ENCODE measurements around the gene WFS1.

Gene WFS1

DNA sequence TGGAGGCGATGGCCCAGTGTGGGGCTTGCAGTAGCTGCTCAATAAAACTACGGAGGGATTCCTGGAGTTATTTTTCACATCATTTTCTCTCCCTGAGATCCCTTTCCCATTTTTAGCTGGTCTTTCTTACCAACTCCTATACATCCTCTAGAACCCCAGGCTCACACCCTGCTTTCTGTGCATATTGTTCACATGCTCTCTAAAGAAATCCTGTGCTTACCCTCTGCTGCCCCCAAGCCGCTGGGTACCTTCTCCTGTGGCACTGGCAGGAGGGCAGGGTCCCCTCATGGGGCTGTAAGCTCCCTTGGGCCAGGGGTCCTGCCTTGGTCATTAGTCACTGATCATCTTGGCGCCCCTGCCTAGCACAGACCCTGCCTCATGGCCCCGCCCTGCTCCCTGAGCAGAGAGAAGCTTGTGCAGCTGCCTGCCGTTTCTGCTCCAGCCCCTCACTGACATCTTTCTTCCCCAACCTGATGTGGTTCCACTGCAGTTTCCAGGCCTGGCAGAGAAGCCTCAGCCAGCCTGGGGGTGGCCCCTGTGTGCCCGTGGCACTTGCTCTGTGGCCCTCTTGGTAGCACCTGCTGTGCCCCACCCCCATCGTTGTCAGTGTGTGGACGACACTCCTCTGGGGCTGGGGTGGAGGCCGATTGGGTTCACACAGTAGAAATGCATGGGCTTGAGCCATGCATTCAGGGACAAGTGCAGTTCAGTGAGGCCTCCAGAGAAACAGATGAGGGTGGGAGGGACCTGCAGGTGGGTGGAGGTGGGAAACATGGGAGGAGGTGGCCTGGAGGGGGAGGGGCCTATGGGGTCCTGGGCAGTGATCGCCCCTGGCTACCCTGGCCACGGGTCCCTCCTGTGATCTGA, 69.5 kb downstream of the WFS1 start:
- no peak for DNase-seq (ENCODE audit: low read depth)

DNA sequence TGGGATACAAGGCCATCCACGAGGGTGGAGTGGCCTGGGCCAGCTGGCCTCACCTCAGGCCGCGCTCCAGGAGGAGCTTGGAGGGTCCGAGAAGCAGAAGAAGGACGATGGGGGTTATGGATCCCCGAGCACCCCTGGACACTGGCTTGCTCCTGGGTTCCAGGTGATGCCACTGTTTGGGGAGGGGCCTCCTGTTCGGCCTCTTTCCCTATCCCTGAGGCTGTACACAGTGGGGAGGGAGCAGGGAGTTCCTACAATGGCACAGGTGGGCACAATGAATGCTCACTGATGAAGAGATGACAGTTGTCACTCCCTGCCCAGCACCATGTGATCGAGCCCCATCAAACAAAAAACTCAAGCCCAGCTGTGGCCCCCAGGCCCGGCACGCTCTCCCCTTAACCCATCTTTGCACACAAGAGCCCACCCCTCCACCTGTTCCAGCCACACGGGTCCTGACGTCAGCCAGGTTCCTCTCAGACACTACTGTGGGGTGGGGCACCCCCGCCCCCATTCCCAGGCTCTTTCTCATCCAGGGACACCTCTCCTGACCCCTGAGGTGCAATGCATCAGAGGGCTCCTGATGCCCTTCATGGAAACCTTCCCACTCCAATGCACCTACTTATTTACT, 70.3 kb downstream of the WFS1 start:
- DNase-seq (ENCODE audit: low read depth): no peak

DNA sequence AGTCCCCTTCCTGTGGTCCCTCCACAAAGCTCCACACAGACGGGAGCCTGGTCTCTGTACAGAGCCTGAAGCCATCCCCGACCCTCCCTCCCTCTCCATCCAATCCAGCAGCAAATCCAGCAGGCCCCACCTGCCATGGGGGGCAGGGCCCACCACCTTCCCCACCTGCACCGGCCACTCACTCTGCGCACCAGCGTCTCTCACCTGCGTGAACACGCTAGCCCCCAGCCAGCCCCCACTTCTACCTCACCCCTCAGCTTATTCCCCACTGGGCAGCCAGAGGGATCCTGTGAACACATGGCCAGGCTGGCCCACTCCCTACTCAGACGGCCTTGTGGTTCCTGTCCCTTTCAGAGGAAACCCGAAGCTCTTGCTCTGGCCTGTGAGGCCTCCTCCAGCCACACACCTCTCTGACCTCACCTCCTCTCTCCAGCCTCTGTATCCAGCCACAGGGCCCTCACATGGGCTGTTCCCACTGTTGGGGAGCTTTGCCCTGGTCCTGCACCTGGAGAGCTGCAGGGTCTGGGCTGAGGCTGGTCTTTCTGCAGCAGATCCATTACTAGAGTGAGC, 70.9 kb downstream of the WFS1 start:
- DNase-seq (ENCODE audit: low read depth): no peak

DNA sequence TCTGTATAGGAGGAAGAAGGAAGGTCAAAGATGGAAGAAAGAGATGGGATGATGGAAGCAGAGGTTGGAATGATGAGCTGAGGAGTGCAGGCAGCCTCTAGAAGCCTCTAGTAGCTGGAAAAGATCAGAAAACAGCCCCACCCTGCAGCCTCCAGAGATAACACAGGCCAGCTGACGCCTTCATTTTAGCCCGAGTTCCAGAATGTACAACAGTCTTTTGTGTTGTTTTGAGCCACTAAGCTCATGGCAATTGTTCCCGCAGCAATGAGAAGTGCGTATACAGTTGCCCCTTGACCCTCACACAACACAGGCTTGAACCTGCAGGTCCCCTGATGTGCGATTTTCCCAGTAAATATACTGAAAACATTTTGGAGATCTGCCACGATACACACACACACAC, 72.0 kb downstream of the WFS1 start:
- no peak for DNase-seq (ENCODE audit: low read depth)

DNA sequence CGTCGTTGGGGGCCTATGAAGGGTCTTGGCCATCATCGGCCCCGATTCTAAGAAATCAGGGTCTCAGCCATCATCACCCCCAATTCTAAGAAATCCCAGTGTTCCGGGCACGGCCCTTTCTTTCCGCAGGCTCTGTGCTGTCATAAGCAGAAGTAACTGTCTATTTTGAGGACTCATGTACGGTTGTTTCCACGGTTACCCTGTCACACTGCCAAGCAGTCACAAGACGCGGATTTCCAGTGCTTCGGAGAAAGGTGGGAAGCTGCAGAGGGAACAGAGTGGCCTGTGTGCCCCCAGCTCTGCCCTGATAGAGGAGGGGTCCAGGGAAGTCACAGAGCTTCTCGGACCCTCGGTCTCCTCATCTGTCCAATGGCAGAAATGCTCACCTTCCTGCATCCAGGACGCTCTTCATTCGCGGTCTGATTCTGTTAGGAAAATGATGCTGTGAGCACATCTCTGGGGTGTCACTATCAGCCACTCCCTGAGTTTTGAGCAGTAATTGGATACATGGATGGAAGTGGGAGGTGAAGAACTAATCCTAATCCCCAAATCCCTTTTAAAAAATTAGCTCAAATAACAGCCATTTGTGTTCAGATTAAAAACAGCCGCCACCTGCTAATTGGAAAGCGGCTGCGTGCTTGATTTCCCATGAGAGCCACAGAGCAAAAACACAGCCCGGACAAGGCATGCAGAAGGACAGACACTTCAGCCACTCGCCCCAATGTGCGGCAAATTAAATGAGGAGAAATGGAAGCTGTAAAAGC, 73.1 kb downstream of the WFS1 start:
- no peak for DNase-seq (ENCODE audit: low read depth)

DNA sequence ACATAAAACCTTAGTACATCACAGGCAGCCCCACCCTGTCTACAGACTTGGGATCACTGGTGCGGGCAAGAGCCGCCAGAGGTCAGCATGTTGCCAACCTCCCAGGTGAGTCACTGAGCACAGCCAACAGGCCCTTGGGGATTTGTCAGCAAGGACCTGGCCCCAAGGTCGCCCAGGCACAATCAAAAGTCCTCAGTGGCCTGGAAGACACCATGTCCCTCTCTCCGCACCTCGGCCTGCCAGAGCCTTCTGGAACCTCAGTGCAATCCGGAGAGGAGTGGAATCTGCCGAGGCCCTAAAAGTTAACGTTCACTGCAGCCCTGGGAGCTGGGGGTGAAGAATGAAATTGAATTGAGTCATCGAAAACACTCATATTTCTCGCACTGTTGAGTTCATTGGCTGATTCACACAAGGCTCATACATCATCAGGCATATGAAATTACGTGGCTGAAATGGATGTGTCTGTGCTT, 74.3 kb downstream of the WFS1 start:
- no peak for DNase-seq (ENCODE audit: low read depth)

DNA sequence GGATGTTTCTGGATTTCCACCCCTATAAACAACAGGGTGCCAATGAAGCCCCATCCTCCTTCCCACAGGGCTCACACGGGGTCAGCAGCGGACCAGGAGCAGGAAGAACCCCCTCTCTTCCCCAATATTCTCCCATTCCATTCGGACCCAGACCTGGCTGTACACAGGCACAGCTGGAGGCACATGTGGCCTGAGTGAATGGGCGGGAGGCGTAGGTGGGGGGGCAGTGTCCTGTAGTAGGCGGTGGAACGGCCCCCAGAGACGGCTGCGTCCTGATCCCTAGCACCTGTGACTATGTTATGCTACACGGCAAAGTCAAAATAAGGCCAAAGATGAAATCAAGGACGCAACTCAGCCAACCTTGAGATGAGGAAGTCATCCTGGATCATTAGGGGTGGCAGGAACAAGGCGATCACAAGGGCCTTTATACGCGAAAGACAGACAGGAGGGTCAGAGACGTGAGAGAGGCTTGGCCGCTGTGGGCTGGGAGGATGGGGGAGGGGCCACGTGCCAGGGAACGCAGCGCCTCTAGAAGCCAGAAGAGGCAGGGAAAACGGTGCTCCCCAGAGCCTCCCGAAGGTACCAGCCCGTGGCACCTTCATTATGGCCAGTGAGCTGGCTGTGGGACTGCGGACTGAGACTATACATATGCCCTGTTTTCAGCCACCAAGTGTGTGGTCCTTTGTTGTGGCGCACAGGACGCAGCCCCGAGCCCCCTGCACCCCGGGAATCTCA, 75.6 kb downstream of the WFS1 start:
- no peak for DNase-seq (ENCODE audit: low read depth)

DNA sequence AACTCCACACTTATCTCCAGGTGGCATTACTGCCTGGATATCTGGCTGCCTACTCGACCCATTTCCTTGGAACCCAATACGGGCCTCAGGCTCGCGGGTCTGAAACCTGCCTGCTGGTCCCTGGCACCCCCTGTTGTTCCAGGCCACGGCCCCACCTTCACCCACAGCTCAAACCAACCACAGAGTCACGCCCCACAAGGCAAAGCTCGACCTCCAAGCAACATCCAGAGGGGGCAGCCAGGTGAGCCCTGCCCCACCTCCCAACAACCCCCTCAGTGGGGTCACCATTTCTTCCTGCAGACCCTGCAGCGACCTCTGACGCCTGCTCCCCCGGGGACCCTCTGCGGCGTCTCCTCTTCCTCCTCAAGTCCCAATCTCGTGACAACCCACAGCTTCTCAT, 76.2 kb downstream of the WFS1 start:
- no peak for DNase-seq (ENCODE audit: low read depth)

DNA sequence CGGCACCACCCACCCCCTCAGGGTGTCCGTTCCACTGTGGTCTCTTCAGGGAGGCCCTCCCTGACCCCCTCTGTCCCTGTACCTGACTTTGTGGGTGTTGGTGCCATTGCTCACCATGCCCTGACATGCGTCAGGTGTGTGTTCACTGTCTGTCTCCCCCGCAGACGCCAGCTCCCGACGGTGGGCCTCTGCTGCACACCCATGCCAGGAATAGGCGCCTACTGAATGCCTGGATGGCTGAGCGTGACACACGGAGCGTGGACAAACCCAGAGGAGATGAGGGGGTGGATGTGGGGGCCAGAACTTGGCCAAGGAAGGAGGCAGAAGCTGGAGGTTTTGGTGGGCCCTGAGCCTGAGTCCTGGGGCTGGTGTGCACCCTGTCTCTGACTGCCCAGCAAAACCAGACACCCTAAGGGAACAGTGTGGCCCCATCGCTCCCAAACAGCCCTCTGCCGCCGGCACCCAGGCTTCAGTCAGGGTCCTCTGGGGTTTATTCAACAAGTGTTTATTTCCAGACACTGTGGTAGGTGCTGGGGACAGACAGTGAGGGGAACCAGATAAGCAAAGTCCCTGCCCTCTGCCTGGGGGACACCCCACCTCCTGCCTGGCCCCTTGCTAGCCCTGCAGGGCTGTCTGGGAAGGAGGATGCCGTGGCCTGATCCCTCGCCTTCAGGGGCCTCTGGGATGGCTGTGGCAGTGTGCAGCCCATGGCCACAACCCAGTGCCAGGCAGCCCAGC, 76.9 kb downstream of the WFS1 start:
- DNase-seq (ENCODE audit: low read depth): no peak

DNA sequence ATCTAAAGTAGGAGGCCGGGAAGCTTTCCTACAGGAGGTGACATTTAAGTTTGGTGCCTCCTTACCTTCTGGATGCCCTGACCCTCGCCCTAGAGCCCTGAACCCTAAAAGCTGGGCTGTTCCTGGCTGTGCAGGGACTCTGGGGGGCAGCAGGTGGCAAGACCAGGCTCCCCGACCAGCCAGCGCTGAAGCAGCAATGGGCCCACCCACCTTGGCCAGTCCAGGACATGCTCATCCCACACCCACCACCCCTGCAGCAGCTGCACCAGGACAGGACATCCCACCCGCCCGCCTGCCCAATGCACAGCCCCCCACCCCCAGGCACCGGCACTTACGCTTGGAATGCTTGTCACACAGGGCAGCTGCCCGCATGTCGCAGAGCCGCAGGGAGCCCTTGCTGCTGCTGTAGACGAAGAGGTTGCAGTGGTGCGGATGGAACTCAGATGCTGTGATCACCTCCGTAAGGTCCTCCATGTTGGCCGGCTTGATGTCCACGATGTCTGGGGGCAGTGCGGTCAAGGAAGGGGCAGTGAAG, 77.9 kb downstream of the WFS1 start:
- DNase-seq (ENCODE audit: low read depth): no peak

DNA sequence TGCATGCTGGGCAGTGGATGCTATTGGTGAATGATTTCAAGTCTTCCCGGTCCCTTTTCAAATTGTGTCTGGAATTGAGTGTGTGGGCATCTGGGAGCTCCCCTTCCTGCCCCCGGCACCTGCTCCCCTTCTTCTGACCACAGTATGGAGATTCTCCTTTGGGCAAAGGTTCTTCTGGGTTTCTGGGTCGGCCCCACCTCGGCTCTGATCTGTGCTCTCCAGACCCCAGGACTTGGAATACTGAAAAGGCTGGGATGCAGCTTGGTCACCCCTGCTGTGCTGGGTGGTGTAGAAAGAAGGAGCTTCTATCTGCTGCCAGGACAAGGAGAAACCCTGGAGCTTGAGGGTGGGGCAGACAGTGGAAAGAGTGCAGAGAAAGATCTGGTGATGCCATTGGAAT, 78.8 kb downstream of the WFS1 start:
- no peak for DNase-seq (ENCODE audit: low read depth)

DNA sequence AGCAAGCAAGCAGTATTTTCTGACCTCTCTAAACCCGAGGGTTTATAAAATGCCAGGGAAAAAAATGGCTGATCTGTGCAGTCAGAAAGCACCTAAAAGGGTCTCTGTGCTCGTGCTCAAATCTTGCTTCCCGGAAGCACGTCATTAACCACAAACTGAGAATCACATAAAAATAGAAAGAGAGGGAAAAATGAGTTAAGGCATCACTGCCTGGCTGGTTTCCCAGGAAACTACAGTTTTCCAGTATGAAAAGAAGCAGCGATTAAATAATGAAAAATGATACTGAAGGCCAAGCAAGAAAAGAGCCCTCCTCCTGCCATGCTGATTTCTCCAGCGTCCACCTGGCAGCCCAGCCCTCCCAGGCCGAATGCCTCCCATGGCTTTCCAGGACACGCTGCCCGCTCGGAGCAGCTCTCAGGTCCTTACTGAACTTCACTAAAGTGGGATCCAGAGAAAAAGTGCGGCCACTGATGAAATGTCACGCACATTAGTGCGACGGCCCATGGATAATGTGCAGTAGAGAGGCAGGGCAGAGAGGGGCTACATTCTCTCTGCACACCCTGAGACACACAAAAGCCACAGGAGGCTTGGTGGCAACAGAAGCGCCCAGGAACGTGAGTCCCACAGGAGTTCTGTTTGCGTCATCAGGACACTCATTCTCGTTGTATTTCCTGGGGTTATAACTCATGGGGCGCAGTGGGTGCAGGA, 80.4 kb downstream of the WFS1 start:
- DNase-seq (ENCODE audit: low read depth): no peak

DNA sequence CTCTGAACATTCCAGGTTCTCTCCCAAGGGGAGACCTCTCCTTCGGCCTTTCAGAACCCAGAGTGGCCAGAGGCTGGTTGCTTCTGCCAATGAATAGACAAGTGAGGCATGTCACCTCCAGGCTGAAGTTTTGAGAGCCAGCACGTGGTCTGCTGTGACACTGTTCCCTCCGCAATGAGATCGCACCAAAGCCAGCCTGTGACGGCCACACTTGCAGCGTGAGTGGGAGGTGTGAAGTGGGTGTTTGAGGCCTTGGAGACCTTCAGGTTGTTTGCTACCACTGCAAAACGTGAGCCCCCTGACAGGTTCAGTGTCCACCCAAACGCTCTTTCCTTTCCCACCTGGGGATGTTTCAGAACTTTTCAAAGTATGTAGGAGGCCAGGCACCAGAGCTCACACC, 81.0 kb downstream of the WFS1 start:
- no peak for DNase-seq (ENCODE audit: low read depth)

DNA sequence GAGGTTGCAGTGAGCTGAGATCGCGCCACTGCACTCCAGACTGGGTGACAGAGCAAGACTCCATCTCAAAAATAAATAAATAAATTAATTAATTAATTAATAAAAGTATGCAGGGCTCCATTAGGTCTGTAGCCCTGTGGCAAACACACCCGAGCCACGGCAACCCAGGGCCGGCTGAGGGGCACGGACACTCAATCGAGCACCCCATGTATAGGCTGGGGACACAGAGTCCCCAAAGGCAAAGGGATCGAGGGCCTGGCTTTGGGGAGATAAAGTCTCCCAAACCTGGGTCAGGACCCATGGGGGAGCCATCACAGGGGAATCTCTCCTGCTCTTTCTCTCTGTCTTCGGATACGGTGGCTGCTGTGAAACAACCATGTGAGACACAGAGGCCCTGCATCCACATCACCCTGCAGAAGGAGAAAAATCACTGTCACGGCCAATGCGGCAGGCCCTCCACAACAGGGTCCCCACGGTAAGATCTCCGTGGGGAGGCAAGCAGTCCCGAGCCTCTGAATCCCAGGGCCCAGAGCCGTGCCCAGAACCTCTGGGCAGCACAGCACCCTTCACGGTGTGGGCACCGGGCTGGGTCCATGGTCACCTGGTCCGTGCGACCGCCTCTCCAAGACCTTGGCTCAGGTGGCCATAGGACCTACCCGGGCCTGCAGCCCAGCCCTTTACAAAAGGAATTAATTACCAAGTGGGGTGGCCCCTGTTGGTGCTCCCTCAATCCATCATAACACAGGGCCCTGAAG, 81.8 kb downstream of the WFS1 start:
- DNase-seq (ENCODE audit: low read depth): no peak

DNA sequence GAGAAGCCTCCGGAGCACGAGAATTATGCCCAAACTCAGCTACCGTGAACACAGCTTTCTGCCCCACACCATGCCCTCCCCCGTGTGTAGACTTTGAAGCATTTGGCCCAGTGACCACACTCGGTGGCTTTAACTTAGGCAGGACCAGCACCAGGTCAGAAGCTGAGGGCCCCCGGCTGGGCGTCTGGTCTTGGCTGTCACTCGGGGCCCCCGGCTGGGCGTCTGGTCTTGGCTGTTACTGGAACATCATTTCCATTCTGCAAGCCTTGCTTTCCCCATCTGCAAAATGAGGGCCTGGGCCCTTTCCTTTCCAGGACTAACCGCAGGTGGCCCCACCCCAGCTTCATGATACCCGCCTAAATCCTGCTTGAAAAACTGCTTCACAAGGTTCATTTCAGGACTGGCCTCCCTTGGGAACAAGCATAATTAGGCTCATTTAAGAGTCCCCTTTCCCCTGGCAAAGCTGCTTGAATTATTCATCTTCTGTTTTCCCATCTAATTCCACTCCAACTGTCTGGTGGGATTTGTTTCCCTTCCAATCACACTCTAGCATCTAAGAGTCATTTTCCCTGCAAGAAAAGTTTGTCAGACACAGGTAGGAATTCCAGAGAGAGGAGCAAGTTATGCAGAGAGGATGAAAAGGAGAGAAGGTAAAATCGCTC, 82.5 kb downstream of the WFS1 start:
- DNase-seq (ENCODE audit: low read depth): no peak

Measured in activated gamma-delta T cell treated with anti-CD3 and anti-CD28 coated beads, Interleukin-2, amount 50 U/mL, for 16 hours (primary cell).